HG03378 (cell line): ENCODE measurements around the gene MRPL43.

Experiments used
- ATAC-seq: cut with Tn5 transposase; IDR thresholded peaks from one replicate; pipeline ENCODE4 v1.9.1; 2021; ENCODE audit warnings: mild to moderate bottlenecking, moderate library complexity; ENCODE audit not compliant: unreplicated experiment

The MRPL43 gene

DNA sequence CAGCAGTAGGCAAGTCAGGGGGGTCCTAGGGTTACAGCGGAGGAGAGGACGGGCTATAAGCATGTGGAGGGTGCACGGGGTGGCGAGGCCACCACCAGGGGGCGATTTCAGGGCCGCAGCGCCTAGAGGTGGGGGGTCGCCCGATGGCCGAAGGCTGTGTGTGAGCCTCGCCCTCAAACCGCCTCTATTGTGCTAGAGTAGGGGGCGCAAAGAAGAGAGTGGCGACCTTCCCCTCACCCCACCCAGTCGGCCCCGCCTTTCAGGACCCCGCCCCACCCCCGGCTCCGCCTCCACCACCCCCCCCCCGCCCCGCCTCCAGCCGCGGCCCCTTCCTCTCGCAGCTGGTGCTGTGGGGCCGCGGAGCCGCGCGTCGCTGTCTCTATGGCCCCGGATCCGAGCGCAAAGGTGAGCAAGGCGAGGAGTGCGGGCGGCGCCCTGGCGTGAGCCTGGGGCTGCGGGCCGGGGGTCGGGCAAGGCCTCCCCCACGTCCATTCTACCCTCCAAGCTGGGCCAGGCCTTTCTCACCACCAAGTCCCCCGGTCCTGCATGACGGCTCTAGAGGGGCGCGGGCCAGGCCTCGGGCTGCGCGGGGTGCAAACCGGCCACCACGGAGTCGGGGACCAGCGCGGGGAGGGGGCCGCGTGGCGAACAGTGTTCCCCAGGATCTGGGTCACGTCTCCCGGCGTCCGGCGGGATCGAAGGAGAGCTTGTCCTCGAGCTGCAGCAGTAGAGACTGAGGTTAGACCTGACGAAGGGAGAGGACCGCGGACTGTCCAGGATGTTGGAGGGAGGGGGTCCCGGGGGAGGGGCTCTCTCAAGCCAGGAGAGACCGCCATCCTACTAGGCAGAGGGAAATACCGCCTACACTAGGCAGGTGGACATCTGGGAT is 17.9 kb downstream of the MRPL43 start, which contains the start of gene SEMA4G:
TSS of gene SEMA4G (plus strand) at position 318 of the 889 bp plus-strand sequence. CDS start 3,409 bp downstream, outside the sequence.
- no peak for ATAC-seq

DNA sequence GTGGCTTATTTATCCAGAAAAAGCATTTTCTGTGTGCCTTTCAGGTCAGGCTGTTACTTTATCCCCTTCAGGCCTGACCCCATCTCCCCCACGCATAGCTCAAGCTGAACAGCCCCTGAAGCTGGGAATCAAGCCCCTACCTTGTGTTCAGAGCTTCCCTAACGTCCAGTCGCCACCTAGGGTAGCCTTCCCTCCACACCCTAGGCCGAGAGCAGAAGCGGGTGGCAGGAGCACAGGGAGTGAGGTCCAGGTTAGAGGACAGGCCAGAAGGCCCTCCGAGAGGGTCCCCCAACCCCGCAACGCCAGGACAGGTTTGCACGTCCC is 18.5 kb downstream of the MRPL43 start:
- no peak for ATAC-seq

DNA sequence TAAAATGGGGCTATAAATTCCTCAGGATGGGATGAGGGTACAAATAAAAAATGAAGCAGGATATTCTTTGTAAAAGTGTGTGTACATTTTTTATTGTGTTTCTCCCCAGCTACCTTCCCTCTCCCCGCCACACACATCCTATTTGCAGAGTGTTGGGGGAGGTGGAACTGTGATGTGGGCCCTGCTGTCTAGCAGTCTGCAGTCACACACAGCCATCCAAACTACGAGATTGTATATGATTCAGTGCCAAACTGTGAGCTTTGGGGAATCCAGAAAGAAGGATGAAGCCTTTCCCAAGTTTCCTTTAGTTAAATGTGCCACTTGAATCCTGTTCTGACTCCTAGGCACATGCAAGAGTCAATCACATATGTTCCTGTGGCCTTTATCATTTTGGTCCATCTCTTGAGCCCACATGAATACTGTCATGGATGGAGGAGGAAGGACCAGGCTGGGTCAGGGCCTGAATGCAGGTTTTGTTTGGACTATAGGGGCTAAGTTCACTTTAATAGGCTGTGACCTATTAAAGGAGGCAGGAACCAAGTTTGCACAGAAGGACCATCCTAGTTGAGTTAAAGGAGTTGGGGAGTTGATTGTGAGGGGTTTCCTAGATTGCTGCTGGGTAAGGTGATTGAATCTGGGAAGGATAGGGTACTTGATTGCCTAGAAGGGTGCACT is 19.1 kb downstream of the MRPL43 start:
- ATAC-seq: no peak

DNA sequence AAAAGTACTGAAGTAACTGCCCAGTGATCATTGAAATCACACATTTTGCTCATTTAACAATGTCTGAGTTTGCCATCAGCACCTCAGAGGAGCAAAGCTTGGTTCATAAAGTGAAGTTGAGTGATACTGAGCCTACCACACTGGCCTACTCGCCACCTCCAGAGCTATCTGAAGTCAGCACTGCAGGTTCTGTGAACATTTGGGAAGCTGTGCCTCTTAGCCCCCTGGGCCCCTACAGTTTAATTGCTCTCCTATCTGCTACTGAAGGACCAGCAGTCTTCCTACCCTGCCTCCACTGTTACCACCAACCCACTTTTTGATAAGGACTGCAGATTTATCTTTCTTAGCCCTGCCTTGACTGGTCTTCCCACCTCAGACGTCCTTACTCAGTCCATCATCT is 20.0 kb downstream of the MRPL43 start:
- ATAC-seq: no peak

DNA sequence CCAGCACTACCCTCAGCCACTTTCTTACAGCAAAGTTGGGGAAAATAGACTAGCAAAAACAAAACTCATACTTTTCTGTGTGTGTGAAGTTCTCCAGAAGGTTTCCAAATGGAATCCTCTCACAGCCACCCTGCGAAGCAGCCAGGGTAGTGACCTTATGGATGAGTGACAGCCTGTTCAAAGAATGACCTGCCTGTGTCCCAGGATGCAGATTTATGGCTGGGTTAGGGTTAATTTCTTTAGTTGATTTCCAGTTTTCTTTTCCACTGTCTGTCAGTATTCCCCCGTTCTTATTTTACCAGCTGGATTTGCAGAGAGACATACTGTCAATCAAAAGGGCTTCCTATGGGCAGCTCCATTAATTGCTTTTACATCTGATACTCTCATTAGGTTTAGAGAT is 20.4 kb downstream of the MRPL43 start:
- ATAC-seq: no peak

DNA sequence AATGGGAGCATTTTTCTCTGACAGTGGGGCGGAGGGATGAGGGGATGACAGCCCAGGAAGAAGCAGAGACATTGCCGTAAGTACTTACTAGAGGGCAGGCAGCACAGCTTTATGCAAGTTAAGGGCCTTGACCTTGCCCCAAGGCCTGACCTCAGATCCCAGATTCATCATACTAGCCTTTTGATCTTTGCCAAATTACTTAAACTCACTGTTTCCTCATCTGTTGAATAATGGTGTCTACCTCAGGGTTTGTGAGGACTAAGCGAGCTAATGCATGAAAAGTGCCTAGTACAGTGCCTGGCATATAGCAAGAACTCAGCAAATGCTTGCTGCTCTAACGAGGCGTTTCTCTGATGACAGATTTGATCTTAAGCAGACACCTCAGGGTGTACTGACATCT is 21.5 kb downstream of the MRPL43 start:
- no peak for ATAC-seq

DNA sequence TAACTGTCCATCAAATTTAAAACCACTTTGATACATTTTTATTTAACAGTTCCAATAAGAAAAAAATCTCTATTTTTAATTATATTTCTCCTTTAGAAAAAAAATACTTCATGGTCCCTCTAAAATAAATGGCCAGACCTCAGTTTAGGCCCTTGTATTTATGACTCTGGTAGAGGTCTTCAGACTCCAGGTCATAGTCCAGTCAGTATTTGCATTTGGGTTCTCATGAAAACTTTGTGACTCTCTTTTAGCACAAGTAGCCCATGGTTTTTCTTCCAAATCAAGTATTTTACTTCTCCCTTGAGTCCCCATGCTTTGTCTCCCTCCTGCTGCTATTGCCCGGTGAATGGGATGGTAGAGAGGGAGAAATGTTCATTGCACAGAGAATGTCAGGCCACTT is 23.5 kb downstream of the MRPL43 start:
- ATAC-seq: no peak

DNA sequence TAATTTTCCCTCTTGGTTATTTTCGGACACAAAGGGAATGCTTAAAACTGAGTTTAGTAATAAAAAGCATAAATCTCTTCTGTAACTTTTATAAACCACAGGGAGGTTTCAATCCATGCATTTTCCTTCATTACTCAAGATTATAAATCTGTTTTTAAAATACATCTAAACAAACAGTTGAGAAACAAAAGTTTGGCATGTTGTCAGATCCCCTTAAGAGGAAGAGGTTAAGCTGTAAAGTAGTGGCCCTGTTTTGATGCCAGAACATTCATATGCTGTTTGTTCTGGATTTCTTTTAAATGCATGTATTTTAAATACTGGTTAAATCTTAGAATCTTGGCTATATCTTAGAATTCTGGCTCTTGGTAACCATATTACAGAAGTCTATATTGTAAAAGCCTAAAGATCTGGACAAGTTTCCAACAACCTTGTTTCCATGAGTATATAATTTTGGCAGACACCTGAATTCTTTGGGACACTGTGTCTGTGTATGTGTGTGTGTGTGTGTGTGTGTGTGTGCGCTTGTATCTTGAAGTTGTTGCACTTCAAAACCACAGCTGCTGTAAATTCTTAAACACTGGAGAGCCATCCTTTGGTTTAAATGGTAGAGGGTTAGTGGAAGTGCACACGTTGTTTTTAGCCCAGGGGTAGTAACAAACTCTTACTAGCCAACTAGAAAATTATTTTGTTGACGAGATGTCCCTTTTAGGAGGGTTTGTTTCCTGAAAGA is 24.8 kb downstream of the MRPL43 start:
- ATAC-seq: no peak

DNA sequence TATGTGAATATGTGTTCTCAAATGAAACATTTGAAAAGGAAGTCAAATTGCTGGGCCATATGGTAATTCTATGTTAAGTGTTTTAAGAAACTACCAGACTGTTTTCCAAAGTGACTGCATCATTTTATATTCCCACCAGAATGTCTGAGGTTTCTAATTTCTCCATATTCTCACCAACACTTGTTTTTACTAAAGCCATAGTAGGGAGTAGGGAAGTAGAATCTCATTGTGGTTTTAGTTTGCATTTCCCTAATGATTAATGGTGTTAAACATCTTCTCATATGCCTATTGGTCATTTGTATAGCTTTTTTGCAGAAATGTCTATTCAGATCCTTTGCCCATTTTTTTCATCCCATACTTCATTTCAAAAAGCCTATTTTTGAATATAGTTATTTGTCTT is 27.0 kb downstream of the MRPL43 start:
- ATAC-seq: no peak

DNA sequence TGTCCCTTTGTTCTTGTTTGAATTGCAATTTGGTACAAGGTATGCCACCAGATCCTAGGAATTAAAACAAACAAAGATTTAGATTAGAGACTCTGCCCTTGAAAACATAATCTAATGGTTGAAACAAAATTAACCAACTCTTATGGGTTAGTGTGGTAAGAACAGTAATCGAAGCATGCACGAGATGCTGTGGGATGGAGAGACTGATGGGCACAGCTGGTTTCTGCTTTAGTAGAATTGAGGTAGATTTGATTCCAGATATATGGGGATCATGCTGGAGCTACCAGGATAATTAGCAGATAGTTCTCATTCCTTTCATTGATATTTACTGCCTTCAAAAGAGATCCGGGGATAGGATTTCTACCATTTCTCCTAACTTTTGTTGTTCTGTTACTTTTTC is 38.4 kb downstream of the MRPL43 start:
- ATAC-seq: no peak

DNA sequence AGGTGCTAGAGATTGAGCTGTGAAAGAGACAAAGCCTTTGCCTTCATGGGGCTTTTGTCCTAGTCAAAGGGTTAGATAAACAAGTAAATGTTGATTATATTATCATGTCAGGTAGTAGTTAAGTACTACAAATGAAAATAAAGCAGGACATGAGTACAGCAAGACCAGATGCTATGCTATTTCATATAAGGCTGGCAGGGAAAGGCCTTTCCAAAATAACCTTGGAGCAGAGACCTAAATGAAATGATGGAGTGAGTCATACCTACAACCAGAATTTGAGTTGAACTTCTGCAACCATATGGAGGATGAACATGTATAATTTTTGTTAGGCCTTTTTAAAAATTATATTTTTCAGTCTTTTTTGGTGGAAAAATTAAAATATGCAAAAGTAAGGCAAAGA is 41.5 kb downstream of the MRPL43 start:
- ATAC-seq: no peak

DNA sequence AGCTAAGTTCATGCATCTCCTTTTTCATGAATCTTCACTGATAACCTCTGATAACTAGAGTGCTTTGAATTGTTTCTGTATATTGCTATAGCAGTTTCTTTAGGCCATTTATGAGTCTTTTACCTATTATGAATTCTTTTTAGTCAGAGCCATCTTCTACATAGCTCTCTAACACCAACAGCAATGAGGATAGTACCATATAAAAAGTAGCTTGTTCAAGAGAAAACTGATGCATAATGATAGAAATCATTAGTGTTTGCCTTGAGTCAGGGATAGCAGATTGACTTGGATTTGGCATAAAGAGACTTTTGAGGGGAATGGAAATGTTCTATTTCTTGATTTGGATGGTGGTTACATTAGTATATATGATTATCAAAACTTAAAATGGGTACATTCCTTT is 43.8 kb downstream of the MRPL43 start:
- no peak for ATAC-seq

DNA sequence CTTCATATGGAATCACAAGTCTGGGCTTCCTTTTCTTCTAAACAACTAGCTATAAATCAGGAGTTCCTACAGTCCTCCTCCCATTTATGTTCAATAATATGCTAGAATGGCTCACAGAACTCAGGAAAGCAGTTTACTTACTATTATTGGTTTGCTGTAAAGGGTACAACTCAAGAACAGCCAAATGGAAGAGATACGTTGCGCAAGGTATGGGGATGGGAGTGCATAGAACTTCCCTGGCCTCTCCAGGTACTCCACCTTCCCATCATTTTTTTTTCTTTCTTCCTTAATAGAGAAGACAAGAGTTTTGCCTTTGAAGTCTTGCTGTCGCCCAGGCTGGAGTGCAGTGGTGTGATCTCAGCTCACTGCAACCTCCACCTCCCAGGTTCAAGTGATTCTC is 45.1 kb downstream of the MRPL43 start:
- no peak for ATAC-seq

DNA sequence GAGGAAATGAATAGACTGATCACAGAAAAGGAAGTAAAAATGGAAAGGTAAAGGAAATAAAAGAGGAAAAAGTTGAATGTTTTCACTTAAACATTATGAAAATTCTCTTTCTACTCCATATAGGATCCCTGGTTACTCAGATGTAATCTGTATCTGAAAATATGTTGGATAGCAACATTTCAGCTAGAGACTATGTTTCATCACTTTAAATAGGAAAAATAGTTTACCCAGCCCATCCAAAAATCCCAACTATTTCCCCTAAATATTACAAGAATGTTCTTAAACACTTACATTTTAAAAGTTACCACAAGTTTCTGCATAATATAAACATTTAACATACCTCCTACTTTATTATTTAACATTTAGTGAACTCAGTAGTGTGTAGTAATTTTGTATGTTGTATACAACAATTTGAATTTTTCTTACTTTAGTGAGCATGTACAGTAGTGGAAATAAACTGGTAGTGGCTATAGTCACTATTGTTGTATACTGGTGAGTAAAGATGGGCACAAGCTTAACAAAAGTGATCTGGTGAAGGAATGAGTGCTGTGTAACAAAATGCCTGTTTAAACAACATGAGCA is 47.4 kb downstream of the MRPL43 start:
- ATAC-seq: no peak
